Tibial nerve (tissue), 4 donors: ENCODE measurements around the gene UQCR11.

Experiments used
- EP300 ChIP-seq, 2 donors: sonication (generic); formaldehyde crosslinking; IDR thresholded peaks; one replicate each; pipeline ENCODE4 v1.6.1; 2017; ENCODE audit warnings: antibody characterized with exemption in 2 of 2, mild to moderate bottlenecking in 1 of 2
- TF ChIP-seq, protein P1 (sequence below), 5 experiments: fragments of 200-600 bp in 3 of 5; fragments of 450-650 bp in 2 of 5; sonication (generic) in 3 of 5; IDR thresholded peaks; one replicate each; pipeline ENCODE4 v1.5.1; 2016 to 2019; ENCODE audit warnings: antibody characterized with exemption in 5 of 5, mild to moderate bottlenecking in 3 of 5, moderate library complexity in 2 of 5

DNA sequence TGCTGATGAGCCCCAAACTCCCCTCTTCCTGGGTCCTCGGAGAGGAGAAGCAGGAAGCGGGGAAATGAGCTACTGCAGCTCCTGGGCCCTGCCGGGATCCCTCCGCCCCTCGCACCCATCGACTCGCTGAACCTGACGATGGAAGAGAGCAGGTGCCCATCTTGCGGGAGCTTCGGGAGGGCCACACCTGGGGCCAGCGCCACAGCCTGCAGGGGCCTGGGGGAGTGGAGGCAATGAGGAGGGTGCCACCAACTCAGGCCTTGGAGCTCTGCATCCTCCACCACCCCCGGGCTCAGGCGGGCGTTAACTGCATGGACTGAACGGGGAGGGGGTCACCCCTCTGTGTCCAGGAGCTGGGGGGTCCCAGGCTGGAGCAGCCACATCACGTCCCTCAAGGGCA is 38.8 kb upstream of the UQCR11 start:
- no peak for TF ChIP-seq EP300 (IDR thresholded peaks at IDR 0.05)
- TF ChIP-seq, protein P1, sequence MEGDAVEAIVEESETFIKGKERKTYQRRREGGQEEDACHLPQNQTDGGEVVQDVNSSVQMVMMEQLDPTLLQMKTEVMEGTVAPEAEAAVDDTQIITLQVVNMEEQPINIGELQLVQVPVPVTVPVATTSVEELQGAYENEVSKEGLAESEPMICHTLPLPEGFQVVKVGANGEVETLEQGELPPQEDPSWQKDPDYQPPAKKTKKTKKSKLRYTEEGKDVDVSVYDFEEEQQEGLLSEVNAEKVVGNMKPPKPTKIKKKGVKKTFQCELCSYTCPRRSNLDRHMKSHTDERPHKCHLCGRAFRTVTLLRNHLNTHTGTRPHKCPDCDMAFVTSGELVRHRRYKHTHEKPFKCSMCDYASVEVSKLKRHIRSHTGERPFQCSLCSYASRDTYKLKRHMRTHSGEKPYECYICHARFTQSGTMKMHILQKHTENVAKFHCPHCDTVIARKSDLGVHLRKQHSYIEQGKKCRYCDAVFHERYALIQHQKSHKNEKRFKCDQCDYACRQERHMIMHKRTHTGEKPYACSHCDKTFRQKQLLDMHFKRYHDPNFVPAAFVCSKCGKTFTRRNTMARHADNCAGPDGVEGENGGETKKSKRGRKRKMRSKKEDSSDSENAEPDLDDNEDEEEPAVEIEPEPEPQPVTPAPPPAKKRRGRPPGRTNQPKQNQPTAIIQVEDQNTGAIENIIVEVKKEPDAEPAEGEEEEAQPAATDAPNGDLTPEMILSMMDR (IDR thresholded peaks at IDR 0.05): no peak
